ENCODE results near the gene LINGO4. TPM values are rescaled to one million over a fixed set of nuclear protein-coding genes. Genes with fewer than 3 reads are reported as not detected.

Gene LINGO4
- total RNA-seq, 4 donors from 2014 or later = 0.14 to 0.48 TPM; not detected in 2

DNA sequence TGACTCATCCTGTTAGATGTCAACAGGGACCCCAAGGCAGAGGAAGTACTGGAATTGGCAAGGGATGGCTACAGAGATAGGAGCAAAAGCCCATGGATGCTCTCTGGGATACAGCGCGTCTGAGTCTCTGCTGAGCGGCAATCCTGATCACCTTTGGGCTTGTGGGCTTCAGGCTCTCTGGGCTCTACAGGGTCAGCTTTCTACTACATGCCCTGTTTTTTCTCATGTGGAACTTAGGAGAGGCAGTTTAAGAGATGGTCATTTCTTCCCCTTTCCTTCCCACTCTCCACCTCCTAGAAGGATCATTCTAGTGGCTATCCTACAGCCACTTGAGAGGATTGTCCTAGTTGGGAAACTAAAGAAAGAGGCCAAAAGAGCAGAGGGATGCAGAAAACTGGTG, 1.3 kb downstream of the LINGO4 start:
- in situ Hi-C loops (cut with MboI; ENCODE audit: low pct_ligation_motif_present in 1 of 4, low pct_unique_long_range_greater_than_20kb in 1 of 4, low sequenced_read_pairs in 3 of 4) = no loop called here
- H3K27me3 ChIP-seq = peaks cover 3% of the 10 kb centered on the region
- H3K27ac ChIP-seq = no peak overlapping the region
- TF ChIP-seq POLR2A (IDR thresholded peaks at IDR 0.05) (no peak), CTCF (IDR thresholded peaks at IDR 0.05) (no peak), EP300 (IDR thresholded peaks at IDR 0.05; ENCODE audit: low read depth) (no peak), POLR2AphosphoS5 (IDR thresholded peaks at IDR 0.05) (no peak)
- H3K9me3 ChIP-seq = no peaks in the 10 kb centered on the region
- intact Hi-C loops (cut with DNase I; ENCODE audit: low total_unique reads) = no loop called here
- DNase-seq = no peak
- H3K4me1 ChIP-seq = no peaks in the 10 kb centered on the region
- H3K36me3 ChIP-seq = no peaks in the 10 kb centered on the region
- H3K4me3 ChIP-seq = no peak overlapping the region
- WGBS, 2 donors (ENCODE audit: low coverage in 1 of 2) = 98% methylated on average over 3 of the region's 3 CpGs; no CpG with 5 or more reads in 1 of the 2 donors

DNA sequence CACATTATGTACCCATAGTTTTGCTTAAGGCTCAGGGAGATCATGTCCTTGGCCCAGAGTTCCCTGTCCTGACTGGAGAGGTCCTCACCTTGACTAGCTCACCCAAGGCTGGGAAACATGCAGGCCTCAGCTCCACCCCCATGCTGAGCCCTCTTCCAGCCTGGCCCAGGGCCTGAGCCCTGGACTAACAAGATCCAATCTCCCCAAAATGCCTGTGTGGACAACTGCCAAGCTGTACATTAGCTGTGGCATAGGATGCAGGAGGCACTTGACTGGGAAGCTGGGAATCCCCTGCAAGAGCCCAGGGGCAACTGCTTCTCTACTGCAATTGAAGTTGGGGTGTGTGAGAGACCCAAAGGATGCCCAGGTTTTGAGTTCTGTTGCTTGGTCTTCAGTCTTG, 2.1 kb downstream of the LINGO4 start:
- TF ChIP-seq POLR2A (IDR thresholded peaks at IDR 0.05) = no peak
- TF ChIP-seq CTCF (IDR thresholded peaks at IDR 0.05) = no peak
- TF ChIP-seq POLR2AphosphoS5 (IDR thresholded peaks at IDR 0.05) = no peak
- no peak for TF ChIP-seq EP300 (IDR thresholded peaks at IDR 0.05; ENCODE audit: low read depth)
- Histone ChIP-seq H3K4me1 (no peaks in the 10 kb centered on the region), H3K36me3 (no peaks in the 10 kb centered on the region), H3K9me3 (no peaks in the 10 kb centered on the region), H3K27me3 (peaks cover 3% of the 10 kb centered on the region), H3K4me3 (no peak overlapping the region), H3K27ac (no peak overlapping the region)
- intact Hi-C loops (cut with DNase I; ENCODE audit: low total_unique reads) = no loop called here
- in situ Hi-C loops (cut with MboI; ENCODE audit: low pct_ligation_motif_present in 1 of 4, low pct_unique_long_range_greater_than_20kb in 1 of 4, low sequenced_read_pairs in 3 of 4) = no loop called here
- DNase-seq = no peak

GRCh38 chr1:151802372-151802771, 2.8 kb downstream of the LINGO4 start:
- no peak for DNase-seq
- no peaks in the 10 kb centered on the region for H3K9me3 ChIP-seq
- peaks cover 3% of the 10 kb centered on the region for H3K27me3 ChIP-seq
- TF ChIP-seq POLR2AphosphoS5 (IDR thresholded peaks at IDR 0.05) = no peak
- TF ChIP-seq EP300 (IDR thresholded peaks at IDR 0.05; ENCODE audit: low read depth) = no peak
- no peak for TF ChIP-seq POLR2A (IDR thresholded peaks at IDR 0.05)
- no peak for TF ChIP-seq CTCF (IDR thresholded peaks at IDR 0.05)
- no peak overlapping the region for H3K27ac ChIP-seq
- no peaks in the 10 kb centered on the region for H3K36me3 ChIP-seq
- no peak overlapping the region for H3K4me3 ChIP-seq
- in situ Hi-C loops (cut with MboI; ENCODE audit: low pct_ligation_motif_present in 1 of 4, low pct_unique_long_range_greater_than_20kb in 1 of 4, low sequenced_read_pairs in 3 of 4) (no loop called here), intact Hi-C loops (cut with DNase I; ENCODE audit: low total_unique reads) (no loop called here)
- no peaks in the 10 kb centered on the region for H3K4me1 ChIP-seq
- 96 to 100% methylated on average over 1 to 5 of the region's 5 CpGs for WGBS, 2 donors (ENCODE audit: low coverage in 1 of 2)

- no peak for DNase-seq
- Histone ChIP-seq H3K27ac (no peak overlapping the region), H3K9me3 (no peaks in the 10 kb centered on the region), H3K36me3 (no peaks in the 10 kb centered on the region), H3K27me3 (peaks cover 3% of the 10 kb centered on the region), H3K4me3 (no peak overlapping the region), H3K4me1 (no peaks in the 10 kb centered on the region)
- TF ChIP-seq EP300 (IDR thresholded peaks at IDR 0.05; ENCODE audit: low read depth) = no peak
- no peak for TF ChIP-seq POLR2AphosphoS5 (IDR thresholded peaks at IDR 0.05)
- TF ChIP-seq POLR2A (IDR thresholded peaks at IDR 0.05) = no peak
- no peak for TF ChIP-seq CTCF (IDR thresholded peaks at IDR 0.05)
- in situ Hi-C loops (cut with MboI; ENCODE audit: low pct_ligation_motif_present in 1 of 4, low pct_unique_long_range_greater_than_20kb in 1 of 4, low sequenced_read_pairs in 3 of 4) = no loop called here
- WGBS, 2 donors (ENCODE audit: low coverage in 1 of 2) = 92% methylated on average over 7 of the region's 7 CpGs; no CpG with 5 or more reads in 1 of the 2 donors
- intact Hi-C loops (cut with DNase I; ENCODE audit: low total_unique reads) = no loop called here
Measured at GRCh38 chr1:151801846-151802245, 3.4 kb downstream of the LINGO4 start.

Measured in transverse colon (tissue), 4 donors.